Muscle of back (tissue), 11 donors: Measurements from ENCODE around the gene EIF6. TPM values are rescaled to one million over a fixed set of nuclear protein-coding genes. Genes with fewer than 3 reads are reported as not detected.
"Not testable (repeated sequence)": the region's sequence is repeated elsewhere in the genome, so short reads cannot be mapped to it uniquely, and the experiment has no call there.

Experiments
- DNase-seq, 3 donors: peaks; one replicate each; pipeline versions ENCODE4 v3.0.0 to v3.0.0-alpha.2; 2013
- polyA plus RNA-seq, 10 donors: library from polyadenylated mRNA; unstranded; fragments of 120-200 nt; gene quantifications; one replicate each; pipeline ENCODE4 v1.2.1, GENCODE V29; 2013; ENCODE audit not compliant: insufficient read length in 10 of 10

The EIF6 gene
- polyA plus RNA-seq, 10 donors: 50.4 to 100 (median 69.3) TPM

DNA sequence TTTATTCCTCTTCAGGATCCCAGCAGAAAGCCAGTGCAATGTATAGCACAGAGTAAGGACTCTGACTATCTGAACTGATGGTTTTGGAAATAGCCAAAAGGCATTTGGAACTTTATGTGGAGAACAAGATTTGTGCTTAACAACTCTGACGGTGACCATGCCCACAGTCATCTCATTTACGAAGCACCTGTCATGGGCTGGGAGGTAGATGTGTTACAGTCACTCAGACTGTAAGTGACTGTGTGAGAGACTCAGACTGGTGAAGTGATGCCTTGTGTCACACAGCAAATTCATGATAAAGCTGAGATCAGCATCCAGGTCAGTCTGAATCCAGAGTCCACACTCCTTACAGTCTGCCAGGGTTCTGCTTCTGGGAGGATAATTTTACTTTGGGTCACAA, 31.5 kb upstream of the EIF6 start:
- DNase-seq: no peak

- not testable (repeated sequence) for DNase-seq
Observed at GRCh38 chr20:35315632-35316020, 31.1 kb upstream of the EIF6 start.

GRCh38 chr20:35314816-35315631, 30.5 kb upstream of the EIF6 start:
- no peak for DNase-seq

GRCh38 chr20:35312318-35312717, 27.7 kb upstream of the EIF6 start:
- DNase-seq: peak in 1 of 3 donors; percentile 67

DNA sequence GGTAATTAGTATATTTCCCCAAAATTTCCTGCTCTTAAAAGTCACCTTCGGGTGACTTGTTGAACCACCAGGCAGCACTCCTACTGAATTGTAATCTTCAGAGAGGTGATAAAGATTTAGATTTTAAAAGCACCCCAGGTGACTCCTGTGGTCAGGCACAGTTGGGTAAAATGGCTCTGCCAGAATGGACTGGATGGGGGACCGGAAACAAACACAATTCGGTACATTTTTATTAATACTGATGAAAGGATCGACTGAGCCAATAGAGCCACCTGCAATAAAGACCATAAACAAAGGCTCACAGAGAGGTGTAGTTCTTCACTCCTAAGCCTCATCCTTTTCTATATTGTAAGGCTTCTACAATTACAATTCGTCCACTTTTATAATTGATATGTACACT, 27.2 kb upstream of the EIF6 start:
- no peak for DNase-seq

DNA sequence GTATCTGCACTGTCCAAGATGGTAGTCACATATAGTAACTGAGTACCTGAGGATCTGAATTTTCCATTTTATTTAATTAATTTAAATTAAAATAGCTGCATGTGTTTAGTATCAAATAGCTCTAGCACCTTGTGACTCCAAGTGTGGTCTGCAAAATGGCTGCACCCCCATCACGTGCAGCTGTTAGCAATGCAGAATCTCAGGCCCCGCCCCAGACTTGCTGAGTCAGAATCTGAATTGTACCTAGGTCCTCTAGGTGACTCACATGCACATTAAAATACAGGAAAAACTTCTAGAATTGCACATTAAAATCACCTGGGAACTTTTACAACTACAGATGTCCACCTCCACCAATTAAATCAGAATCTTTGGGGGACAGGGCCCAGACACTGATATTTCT, 26.8 kb upstream of the EIF6 start:
- no peak for DNase-seq

DNA sequence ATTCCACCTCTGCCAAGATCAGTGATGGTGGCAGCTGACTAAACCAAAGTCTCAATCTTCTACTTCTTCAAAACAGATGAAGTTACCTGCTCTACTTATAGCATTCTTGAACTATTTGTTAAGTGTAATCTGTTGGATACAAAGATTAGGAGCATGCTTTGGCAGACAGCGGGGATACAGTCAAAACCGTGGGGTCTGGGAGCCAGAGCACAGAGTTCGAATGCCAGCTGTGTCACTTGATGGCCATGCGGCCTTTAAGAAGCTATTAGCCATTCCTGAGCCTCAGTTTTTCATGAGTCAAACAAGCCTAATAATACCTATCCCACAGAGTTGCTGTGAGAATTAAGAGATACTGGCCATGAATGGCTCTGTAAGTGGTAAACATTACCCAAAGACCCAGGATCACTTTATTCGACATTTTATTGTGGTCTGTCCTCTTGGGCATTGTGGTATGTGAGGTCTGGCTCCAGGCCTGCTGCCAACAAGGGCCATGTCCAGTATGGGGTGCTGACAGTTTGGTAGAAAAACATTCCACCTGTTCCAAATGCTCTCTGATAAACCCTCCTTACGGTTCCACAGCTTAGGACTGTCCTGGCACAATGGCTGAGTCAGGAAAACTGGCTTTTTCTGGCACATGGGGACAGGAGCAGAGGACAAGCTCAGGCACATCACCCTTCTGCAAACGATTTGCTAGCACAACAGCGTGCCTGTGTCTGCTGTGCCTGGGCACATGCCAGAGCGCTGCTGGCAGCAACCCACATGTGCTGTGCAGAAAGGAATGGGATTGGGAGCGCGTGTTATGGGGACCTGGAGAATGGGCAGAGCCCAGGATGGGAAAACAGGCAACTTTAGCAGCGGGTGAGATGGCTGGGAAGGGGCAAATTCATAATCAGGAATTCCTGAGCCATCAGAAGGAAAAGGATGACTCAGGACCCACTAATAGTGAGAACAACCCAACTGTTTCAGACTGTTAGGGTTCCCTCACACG, 23.4 kb upstream of the EIF6 start:
- DNase-seq: peak in 1 of 3 donors; percentile 53

GRCh38 chr20:35306931-35307517, 22.5 kb upstream of the EIF6 start:
- DNase-seq: peak in 2 of 3 donors; percentile 46 to 58

DNA sequence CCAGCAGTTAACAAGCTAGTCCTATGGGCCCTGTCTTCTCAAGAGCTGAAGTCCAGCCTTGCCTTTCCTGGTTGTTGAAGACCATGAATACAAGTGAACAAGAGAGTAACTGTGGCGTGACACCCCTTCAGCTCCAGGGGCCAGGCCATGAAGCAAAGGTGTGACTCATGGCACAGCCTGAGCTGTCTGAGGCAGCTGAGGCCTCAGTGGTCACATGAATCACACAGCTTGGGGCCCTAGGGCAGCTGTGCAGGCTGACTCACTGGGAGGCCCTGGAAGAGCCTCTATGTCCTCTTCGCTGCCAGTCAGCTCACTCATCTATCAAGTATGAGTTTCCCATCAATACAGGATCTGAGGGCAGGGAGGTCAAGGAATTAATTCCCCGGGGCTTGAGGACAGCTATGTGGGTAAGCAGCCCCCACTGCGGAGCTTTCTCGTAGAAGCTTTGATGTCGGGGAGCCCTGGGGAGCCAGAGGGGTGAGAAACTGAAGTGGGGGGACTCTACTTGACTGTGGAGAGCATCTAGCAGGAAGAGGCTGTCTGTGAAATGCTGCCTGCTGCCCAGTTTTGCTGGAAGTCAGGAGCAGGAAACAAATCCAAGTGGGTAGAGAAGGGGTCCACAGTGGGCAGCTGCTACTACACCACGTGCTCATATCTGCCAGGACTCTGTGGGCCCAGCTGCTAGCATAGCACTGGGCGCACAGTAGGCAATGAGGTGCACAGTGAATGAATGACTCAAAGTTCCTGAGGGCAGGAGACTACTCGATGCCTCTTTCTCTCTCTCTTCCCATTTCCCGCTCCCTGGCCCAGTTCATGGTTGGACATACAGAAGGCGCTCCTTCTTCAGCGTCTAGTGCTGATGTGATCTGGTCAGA, 21.3 kb upstream of the EIF6 start:
- DNase-seq: peak in 1 of 3 donors; percentile 97

- no peak for DNase-seq
Observed at GRCh38 chr20:35304956-35305355, 20.4 kb upstream of the EIF6 start.

GRCh38 chr20:35303735-35304491, 19.3 kb upstream of the EIF6 start:
- DNase-seq: peak; percentile 81 to 86 (median 83)

DNA sequence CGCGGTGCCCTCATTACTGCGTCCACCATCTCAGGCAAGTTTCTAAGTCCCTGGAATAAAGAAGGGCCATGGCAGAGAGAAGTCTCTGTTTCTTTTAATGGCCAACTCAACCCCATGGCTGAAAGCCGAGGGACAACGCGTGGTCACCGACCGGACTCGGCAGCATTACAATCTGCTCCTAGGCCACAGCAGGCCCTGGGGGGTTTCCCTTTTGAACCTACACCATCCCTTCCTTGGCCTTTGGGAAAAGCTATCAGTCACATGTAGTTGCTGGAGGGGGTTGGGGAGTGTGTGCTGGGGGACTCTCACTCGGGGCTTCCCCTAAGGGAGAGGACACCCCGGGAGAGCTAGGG, 18.8 kb upstream of the EIF6 start:
- DNase-seq: no peak

GRCh38 chr20:35302421-35303335, 18.1 kb upstream of the EIF6 start:
- DNase-seq: no peak

DNA sequence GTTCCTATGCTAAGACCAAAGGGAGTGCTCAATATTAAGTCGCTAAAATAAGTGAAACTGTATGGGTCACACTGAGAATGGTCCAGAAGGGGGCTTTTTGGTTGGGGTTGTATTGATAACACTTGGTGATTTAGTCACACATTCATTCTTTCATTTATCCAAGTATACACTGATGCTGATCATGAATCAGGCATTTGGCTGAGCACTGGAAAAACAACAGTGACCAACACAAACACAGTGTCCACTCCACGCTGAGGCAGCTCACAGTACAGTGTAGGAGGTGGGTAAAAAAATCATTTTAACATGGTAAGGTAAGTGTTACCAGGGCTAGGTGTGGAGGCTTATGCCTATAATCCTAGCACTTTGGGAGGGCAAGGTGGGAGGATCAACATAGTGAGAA, 16.9 kb upstream of the EIF6 start:
- DNase-seq: no peak

- DNase-seq: no peak
Observed at GRCh38 chr20:35300469-35301262, 16.1 kb upstream of the EIF6 start.

DNA sequence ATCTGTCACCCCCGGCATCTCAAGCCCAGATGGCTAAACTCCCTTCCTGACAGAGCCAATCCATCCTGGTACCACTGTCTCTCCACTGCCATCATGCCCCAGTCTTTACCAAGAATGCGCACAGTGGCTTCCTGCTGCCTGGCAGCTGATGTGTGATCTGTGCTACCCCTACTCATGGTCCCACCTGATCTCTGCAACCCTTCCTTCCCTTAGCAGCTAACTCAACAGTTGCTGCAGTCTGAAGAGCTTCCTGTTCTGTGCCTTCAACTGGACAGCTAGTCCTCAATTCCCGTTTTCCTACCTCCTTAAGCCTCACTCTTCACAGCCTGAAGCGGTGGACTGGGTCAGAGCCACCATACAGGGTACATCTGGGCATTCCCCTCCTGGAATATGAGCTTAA, 15.2 kb upstream of the EIF6 start:
- no peak for DNase-seq

GRCh38 chr20:35298264-35298663, 13.7 kb upstream of the EIF6 start:
- no peak for DNase-seq

- DNase-seq: no peak
Observed at GRCh38 chr20:35297740-35298139, 13.2 kb upstream of the EIF6 start.

- no peak for DNase-seq
Observed at GRCh38 chr20:35297155-35297554, 12.6 kb upstream of the EIF6 start.
